Nephron (organoid): Measurements from ENCODE around the gene RASD1.
"Not testable (repeated sequence)": the region's sequence is repeated elsewhere in the genome, so short reads cannot be mapped to it uniquely, and the experiment has no call there.

Experiments used
- H3K27ac Mint-ChIP-seq, 3 experiments: 2 replicates each; pipeline ENCODE4 v1.8.0; 2020; ENCODE audit warnings: mixed read lengths in 3 of 3, mild to moderate bottlenecking in 2 of 3, moderate library complexity in 1 of 3
- H3K27me3 Mint-ChIP-seq: 2 replicates; pipeline ENCODE4 v1.8.0; 2021; ENCODE audit warnings: low read depth, mild to moderate bottlenecking, moderate library complexity, mixed read lengths
- H3K36me3 Mint-ChIP-seq: 2 replicates; pipeline ENCODE4 v1.8.0; 2020; ENCODE audit warnings: low read depth, mixed read lengths
- H3K4me1 Mint-ChIP-seq: 2 replicates; pipeline ENCODE4 v1.8.0; 2020; ENCODE audit warnings: mixed read lengths
- H3K4me3 Mint-ChIP-seq, 3 experiments: 2 replicates each; pipeline ENCODE4 v1.8.0; 2020; ENCODE audit warnings: mild to moderate bottlenecking in 3 of 3, mixed read lengths in 3 of 3, moderate library complexity in 2 of 3
- H3K9me3 Mint-ChIP-seq: 2 replicates; pipeline ENCODE4 v1.8.0; 2020; ENCODE audit warnings: mixed read lengths
- TF ChIP-seq, protein P1 (sequence below), 3 experiments: fragments of 200-600 bp; sonication (generic); IDR thresholded peaks; one replicate each; pipeline ENCODE4 v1.5.0; 2021; ENCODE audit warnings: antibody characterized with exemption in 3 of 3; ENCODE audit not compliant: unreplicated experiment in 3 of 3

Gene RASD1

DNA sequence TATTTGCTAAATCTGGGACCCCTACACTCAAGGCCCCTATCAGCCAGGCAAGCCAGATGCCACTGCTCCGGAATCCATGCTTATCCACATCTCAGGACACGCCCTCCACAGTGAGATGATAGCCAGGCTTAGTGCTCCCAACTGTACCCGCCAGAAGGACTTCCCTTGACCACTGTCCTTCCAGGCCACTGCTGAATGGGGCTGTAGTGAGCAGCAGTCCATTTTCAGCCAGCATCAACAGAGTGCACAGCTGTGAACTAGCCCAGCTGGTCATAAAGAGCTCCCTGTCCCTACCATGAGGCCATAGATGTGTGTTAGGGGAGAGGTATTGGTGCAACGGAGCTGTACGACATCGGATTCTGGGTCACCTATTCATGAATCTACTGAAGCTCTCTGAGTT, 32.4 kb downstream of the RASD1 start:
- TF ChIP-seq, protein P1, sequence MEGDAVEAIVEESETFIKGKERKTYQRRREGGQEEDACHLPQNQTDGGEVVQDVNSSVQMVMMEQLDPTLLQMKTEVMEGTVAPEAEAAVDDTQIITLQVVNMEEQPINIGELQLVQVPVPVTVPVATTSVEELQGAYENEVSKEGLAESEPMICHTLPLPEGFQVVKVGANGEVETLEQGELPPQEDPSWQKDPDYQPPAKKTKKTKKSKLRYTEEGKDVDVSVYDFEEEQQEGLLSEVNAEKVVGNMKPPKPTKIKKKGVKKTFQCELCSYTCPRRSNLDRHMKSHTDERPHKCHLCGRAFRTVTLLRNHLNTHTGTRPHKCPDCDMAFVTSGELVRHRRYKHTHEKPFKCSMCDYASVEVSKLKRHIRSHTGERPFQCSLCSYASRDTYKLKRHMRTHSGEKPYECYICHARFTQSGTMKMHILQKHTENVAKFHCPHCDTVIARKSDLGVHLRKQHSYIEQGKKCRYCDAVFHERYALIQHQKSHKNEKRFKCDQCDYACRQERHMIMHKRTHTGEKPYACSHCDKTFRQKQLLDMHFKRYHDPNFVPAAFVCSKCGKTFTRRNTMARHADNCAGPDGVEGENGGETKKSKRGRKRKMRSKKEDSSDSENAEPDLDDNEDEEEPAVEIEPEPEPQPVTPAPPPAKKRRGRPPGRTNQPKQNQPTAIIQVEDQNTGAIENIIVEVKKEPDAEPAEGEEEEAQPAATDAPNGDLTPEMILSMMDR (IDR thresholded peaks at IDR 0.05; ENCODE audit: unreplicated experiment in 3 of 3), result no peak
- Mint-ChIP-seq H3K36me3 (peaks cover 4% of the 10 kb centered on the region), H3K27ac (no peak overlapping the region), H3K9me3 (peaks cover 6% of the 10 kb centered on the region), H3K27me3 (peaks cover 19% of the 10 kb centered on the region), H3K4me1 (peaks cover 21% of the 10 kb centered on the region), H3K4me3 (no peak overlapping the region)

DNA sequence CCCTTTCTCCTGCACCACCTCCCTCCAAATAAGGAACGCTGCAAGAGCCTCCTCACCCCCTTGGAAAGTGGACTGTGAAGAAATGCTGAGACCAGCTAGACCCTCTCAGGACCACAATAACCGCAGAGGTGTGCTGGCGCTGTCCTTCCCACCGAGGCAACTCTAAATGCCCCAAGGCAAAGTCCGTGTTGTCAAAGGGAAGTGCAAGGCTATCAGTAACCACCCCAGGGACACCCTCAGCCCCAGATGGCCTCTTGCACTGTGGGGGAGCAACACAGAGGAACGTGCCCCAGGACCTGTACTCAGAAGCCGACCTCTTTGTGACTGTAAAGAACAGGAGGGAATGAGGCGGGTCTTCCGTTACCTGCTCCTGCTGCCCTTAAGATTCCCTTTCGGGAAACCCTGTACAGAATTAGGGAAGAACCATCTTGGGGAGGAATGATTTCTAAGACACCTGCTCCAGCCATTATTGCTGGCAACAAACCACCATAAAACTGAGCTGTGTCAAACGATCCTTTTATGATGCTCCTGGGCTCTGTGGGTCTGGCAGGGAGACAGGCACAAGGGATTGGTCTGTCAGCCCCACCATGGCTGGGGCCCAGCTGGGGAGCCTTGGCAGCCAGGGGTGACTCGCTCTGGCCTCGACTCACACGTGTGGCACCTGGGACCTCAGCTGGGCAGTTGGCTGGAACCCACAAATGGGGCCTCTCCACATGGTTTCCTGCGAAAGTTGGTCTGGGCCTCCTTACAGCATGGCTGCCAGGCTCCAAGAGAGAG, 34.0 kb downstream of the RASD1 start:
- H3K4me1 Mint-ChIP-seq, result peaks cover 9% of the 10 kb centered on the region
- H3K4me3 Mint-ChIP-seq, result no peak overlapping the region
- H3K36me3 Mint-ChIP-seq, result peaks cover 4% of the 10 kb centered on the region
- H3K27ac Mint-ChIP-seq, result no peak overlapping the region
- H3K9me3 Mint-ChIP-seq, result peaks cover 6% of the 10 kb centered on the region
- TF ChIP-seq, protein P1 (IDR thresholded peaks at IDR 0.05; ENCODE audit: unreplicated experiment in 3 of 3), result no peak
- peaks cover 24% of the 10 kb centered on the region for H3K27me3 Mint-ChIP-seq

DNA sequence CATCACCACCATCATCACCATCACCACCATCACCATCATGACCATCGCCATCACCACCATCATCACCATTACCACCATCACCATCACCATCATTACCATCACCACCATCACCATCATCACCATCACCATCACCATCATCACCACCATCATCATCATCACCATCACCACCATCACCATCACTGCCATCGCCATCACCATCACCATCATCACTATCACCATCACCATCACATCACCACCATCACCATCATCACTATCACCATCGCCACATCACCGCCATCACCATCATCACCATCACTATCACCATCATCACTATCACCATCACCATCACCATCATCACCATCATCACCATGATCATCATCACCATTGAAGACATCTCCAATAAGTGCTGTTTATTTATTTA, 36.2 kb downstream of the RASD1 start:
- H3K4me3 Mint-ChIP-seq, result no peak overlapping the region
- peaks cover 4% of the 10 kb centered on the region for H3K36me3 Mint-ChIP-seq
- H3K4me1 Mint-ChIP-seq, result no peaks in the 10 kb centered on the region
- H3K9me3 Mint-ChIP-seq, result peaks cover 6% of the 10 kb centered on the region
- TF ChIP-seq, protein P1 (IDR thresholded peaks at IDR 0.05; ENCODE audit: unreplicated experiment in 3 of 3), result no peak
- peaks cover 29% of the 10 kb centered on the region for H3K27me3 Mint-ChIP-seq
- no peak overlapping the region for H3K27ac Mint-ChIP-seq

DNA sequence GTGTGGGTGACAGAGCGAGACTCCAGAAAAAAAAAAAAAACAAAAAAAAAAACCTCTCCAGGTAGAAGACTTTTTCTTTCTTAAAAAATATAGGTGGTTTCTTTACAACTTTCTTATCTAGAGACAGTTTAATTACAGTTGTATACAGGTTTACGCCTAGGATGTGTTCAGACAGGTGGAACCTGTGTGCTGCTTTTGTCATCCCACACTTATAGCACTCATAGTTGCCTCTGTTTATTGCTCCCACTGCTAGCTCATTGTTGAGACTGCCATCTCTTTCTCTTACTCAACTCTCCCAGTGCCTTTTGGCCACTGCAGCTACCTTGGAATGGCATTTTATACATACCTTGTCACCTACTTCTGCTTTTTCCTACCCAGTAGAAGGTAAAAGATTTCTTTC, 38.5 kb downstream of the RASD1 start:
- Mint-ChIP-seq H3K27me3 (peaks cover 19% of the 10 kb centered on the region), H3K36me3 (peaks cover 4% of the 10 kb centered on the region), H3K4me1 (no peaks in the 10 kb centered on the region), H3K9me3 (peaks cover 6% of the 10 kb centered on the region), H3K27ac (no peak overlapping the region), H3K4me3 (no peak overlapping the region)
- TF ChIP-seq, protein P1 (IDR thresholded peaks at IDR 0.05; ENCODE audit: unreplicated experiment in 3 of 3), result no peak

DNA sequence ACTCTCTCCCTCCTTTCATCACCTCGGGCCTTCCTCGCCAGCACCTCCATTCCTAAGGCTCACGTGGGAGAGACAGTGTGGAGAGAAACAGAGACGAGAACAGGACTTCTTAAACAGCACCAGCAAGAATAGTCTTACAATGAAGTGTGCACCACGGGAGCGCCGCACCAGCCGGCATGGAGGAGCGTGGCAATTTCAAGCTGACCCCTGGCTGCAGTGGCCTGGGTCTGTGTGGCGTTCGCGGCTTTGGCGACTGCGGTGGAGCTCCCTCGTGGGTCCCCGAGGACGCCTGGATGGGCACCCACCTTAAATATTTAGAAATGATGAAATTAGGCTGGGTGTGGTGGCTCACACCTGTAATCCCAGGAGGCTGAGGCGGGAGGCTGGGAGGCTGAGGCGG, 39.9 kb downstream of the RASD1 start:
- no peak overlapping the region for H3K27ac Mint-ChIP-seq
- H3K9me3 Mint-ChIP-seq, result peaks cover 6% of the 10 kb centered on the region
- TF ChIP-seq, protein P1 (IDR thresholded peaks at IDR 0.05; ENCODE audit: unreplicated experiment in 3 of 3), result no peak
- peaks cover 4% of the 10 kb centered on the region for H3K36me3 Mint-ChIP-seq
- no peak overlapping the region for H3K4me3 Mint-ChIP-seq
- H3K27me3 Mint-ChIP-seq, result peaks cover 16% of the 10 kb centered on the region
- H3K4me1 Mint-ChIP-seq, result no peaks in the 10 kb centered on the region

DNA sequence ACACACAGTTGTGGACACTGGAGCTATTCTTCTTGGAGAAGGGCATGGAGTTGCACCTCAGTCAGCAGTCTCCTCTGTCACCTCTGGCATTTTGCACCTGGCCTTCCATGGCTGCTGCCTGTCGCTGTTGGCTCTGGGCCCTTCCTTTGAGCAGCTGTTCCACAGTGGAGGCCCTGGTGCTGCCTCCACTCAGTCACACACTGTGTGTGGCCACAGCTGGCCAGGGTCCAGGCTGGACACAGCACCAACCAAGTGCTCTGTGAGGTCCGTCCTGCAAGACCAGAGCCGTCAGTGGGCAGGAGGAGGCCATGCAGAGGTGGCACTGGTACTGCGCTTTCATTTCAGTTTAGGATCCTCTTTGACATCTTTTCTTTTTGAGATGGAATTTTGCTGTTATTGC, 41.0 kb downstream of the RASD1 start:
- Mint-ChIP-seq H3K36me3 (peaks cover 2% of the 10 kb centered on the region), H3K27ac (no peak overlapping the region), H3K27me3 (peaks cover 13% of the 10 kb centered on the region), H3K4me3 (no peak overlapping the region), H3K9me3 (peaks cover 3% of the 10 kb centered on the region), H3K4me1 (no peaks in the 10 kb centered on the region)
- TF ChIP-seq, protein P1 (IDR thresholded peaks at IDR 0.05; ENCODE audit: unreplicated experiment in 3 of 3), result no peak

DNA sequence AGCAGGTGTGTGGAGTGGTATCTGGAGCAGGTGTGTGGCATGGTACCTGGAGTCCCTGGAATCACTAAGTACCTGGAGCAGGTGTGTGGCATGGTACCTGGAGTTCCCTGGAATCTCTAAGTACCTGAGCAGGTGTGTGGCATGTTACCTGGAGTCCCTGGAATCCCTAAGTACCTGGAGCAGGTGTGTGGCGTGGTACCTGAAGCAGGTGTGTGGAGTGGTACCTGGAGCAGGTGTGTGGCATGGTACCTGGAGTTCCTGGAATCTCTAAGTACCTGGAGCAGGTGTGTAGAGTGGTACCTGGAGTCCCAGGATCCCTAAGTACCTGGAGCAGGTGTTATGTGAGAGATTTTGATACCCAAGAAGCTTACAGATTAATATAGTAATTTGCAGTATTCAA, 41.5 kb downstream of the RASD1 start:
- not testable (repeated sequence) for H3K9me3 Mint-ChIP-seq, H3K4me3 Mint-ChIP-seq, H3K36me3 Mint-ChIP-seq, H3K4me1 Mint-ChIP-seq, H3K27ac Mint-ChIP-seq
- H3K27me3 Mint-ChIP-seq, result peaks cover 13% of the 10 kb centered on the region
